T-helper 2 cell treated with Interferon-gamma antibody and Interleukin-4, amounts not matched to agents 5 μg/mL and 100 μg/mL, for 36 hours (primary cell): ENCODE results near the gene C3orf22.
"Not testable (repeated sequence)": the region's sequence is repeated elsewhere in the genome, so short reads cannot be mapped to it uniquely, and the experiment has no call there.

Experiments
- DNase-seq: peaks from one replicate; pipeline ENCODE4 v3.0.0; 2021; ENCODE audit warnings: low spot score
- H3K27ac Mint-ChIP-seq: one replicate; pipeline ENCODE4 v1.8.0; 2021; ENCODE audit warnings: mild to moderate bottlenecking, mixed read lengths
- H3K27me3 Mint-ChIP-seq: one replicate; pipeline ENCODE4 v1.8.0; 2021; ENCODE audit warnings: low read depth, mixed read lengths
- H3K36me3 Mint-ChIP-seq: one replicate; pipeline ENCODE4 v1.8.0; 2021; ENCODE audit warnings: low read depth, mixed read lengths
- H3K4me1 Mint-ChIP-seq: one replicate; pipeline ENCODE4 v1.8.0; 2021; ENCODE audit warnings: low read depth, mixed read lengths
- H3K4me3 Mint-ChIP-seq: one replicate; pipeline ENCODE4 v1.8.0; 2022; ENCODE audit warnings: mild to moderate bottlenecking, moderate library complexity, mixed read lengths
- H3K9me3 Mint-ChIP-seq: one replicate; pipeline ENCODE4 v1.8.0; 2021; ENCODE audit warnings: mixed read lengths

The C3orf22 gene

GRCh38 chr3:126542340-126543241 is 16.1 kb downstream of the C3orf22 start:
- Mint-ChIP-seq H3K4me3 (no peak overlapping the region), H3K27ac (no peak overlapping the region), H3K36me3 (no peaks in the 10 kb centered on the region), H3K4me1 (peaks cover 4% of the 10 kb centered on the region), H3K27me3 (no peaks in the 10 kb centered on the region), H3K9me3 (no peaks in the 10 kb centered on the region)
- DNase-seq = no peak

GRCh38 chr3:126541628-126542339 is 16.9 kb downstream of the C3orf22 start:
- no peak for DNase-seq
- no peaks in the 10 kb centered on the region for H3K27me3 Mint-ChIP-seq
- no peaks in the 10 kb centered on the region for H3K9me3 Mint-ChIP-seq
- no peak overlapping the region for H3K27ac Mint-ChIP-seq
- no peaks in the 10 kb centered on the region for H3K36me3 Mint-ChIP-seq
- H3K4me1 Mint-ChIP-seq = peaks cover 4% of the 10 kb centered on the region
- no peak overlapping the region for H3K4me3 Mint-ChIP-seq

- Mint-ChIP-seq H3K4me1 (peaks cover 4% of the 10 kb centered on the region), H3K4me3 (no peak overlapping the region), H3K27ac (no peak overlapping the region), H3K9me3 (no peaks in the 10 kb centered on the region), H3K27me3 (no peaks in the 10 kb centered on the region), H3K36me3 (no peaks in the 10 kb centered on the region)
- no peak for DNase-seq
Observed at GRCh38 chr3:126540951-126541627, 17.6 kb downstream of the C3orf22 start.

GRCh38 chr3:126540342-126540849 is 18.3 kb downstream of the C3orf22 start:
- H3K36me3 Mint-ChIP-seq = no peaks in the 10 kb centered on the region
- H3K4me3 Mint-ChIP-seq = no peak overlapping the region
- no peak overlapping the region for H3K27ac Mint-ChIP-seq
- H3K9me3 Mint-ChIP-seq = no peaks in the 10 kb centered on the region
- DNase-seq = no peak
- peaks cover 4% of the 10 kb centered on the region for H3K4me1 Mint-ChIP-seq
- H3K27me3 Mint-ChIP-seq = no peaks in the 10 kb centered on the region

GRCh38 chr3:126539558-126540250 is 19.0 kb downstream of the C3orf22 start:
- H3K36me3 Mint-ChIP-seq = no peaks in the 10 kb centered on the region
- no peak overlapping the region for H3K27ac Mint-ChIP-seq
- DNase-seq = no peak
- no peak overlapping the region for H3K4me3 Mint-ChIP-seq
- no peaks in the 10 kb centered on the region for H3K9me3 Mint-ChIP-seq
- H3K4me1 Mint-ChIP-seq = peaks cover 4% of the 10 kb centered on the region
- no peaks in the 10 kb centered on the region for H3K27me3 Mint-ChIP-seq

GRCh38 chr3:126538966-126539365 is 19.8 kb downstream of the C3orf22 start:
- no peaks in the 10 kb centered on the region for H3K36me3 Mint-ChIP-seq

GRCh38 chr3:126538316-126538715 is 20.4 kb downstream of the C3orf22 start:
- DNase-seq = no peak
- H3K4me1 Mint-ChIP-seq = peaks cover 4% of the 10 kb centered on the region
- no peaks in the 10 kb centered on the region for H3K36me3 Mint-ChIP-seq
- H3K9me3 Mint-ChIP-seq = no peaks in the 10 kb centered on the region
- no peak overlapping the region for H3K4me3 Mint-ChIP-seq
- peaks cover 4% of the 10 kb centered on the region for H3K27me3 Mint-ChIP-seq
- H3K27ac Mint-ChIP-seq = no peak overlapping the region

More at GRCh38 chr3:126538966-126539365, 19.8 kb downstream of the C3orf22 start:
- Mint-ChIP-seq H3K27ac (no peak overlapping the region), H3K9me3 (no peaks in the 10 kb centered on the region), H3K4me3 (no peak overlapping the region), H3K4me1 (peaks cover 4% of the 10 kb centered on the region), H3K27me3 (no peaks in the 10 kb centered on the region)
- DNase-seq = no peak

- Mint-ChIP-seq H3K27ac (no peak overlapping the region), H3K4me3 (no peak overlapping the region), H3K27me3 (peaks cover 5% of the 10 kb centered on the region), H3K36me3 (no peaks in the 10 kb centered on the region), H3K9me3 (no peaks in the 10 kb centered on the region), H3K4me1 (peaks cover 4% of the 10 kb centered on the region)
- no peak for DNase-seq
Observed at GRCh38 chr3:126537730-126538281, 20.9 kb downstream of the C3orf22 start.

GRCh38 chr3:126537116-126537729 is 21.5 kb downstream of the C3orf22 start:
- no peak overlapping the region for H3K27ac Mint-ChIP-seq
- peaks cover 7% of the 10 kb centered on the region for H3K27me3 Mint-ChIP-seq
- no peak for DNase-seq
- H3K9me3 Mint-ChIP-seq = no peaks in the 10 kb centered on the region
- peaks cover 4% of the 10 kb centered on the region for H3K4me1 Mint-ChIP-seq
- H3K36me3 Mint-ChIP-seq = no peaks in the 10 kb centered on the region
- H3K4me3 Mint-ChIP-seq = no peak overlapping the region

GRCh38 chr3:126536126-126536525 is 22.6 kb downstream of the C3orf22 start:
- Mint-ChIP-seq H3K27ac (no peak overlapping the region), H3K4me1 (peaks cover 4% of the 10 kb centered on the region), H3K9me3 (no peaks in the 10 kb centered on the region), H3K36me3 (no peaks in the 10 kb centered on the region), H3K27me3 (peaks cover 8% of the 10 kb centered on the region), H3K4me3 (no peak overlapping the region)
- no peak for DNase-seq

- Mint-ChIP-seq H3K4me3 (no peak overlapping the region), H3K36me3 (no peaks in the 10 kb centered on the region), H3K4me1 (peaks cover 1% of the 10 kb centered on the region), H3K9me3 (no peaks in the 10 kb centered on the region), H3K27me3 (peaks cover 8% of the 10 kb centered on the region), H3K27ac (no peak overlapping the region)
- DNase-seq = no peak
Observed at GRCh38 chr3:126535636-126536035, 23.1 kb downstream of the C3orf22 start.

GRCh38 chr3:126534716-126535115 is 24.0 kb downstream of the C3orf22 start:
- not testable (repeated sequence) for H3K27me3 Mint-ChIP-seq, H3K36me3 Mint-ChIP-seq, H3K4me3 Mint-ChIP-seq, H3K4me1 Mint-ChIP-seq, H3K27ac Mint-ChIP-seq, DNase-seq, H3K9me3 Mint-ChIP-seq

GRCh38 chr3:126533506-126533905 is 25.2 kb downstream of the C3orf22 start:
- no peak for DNase-seq
- Mint-ChIP-seq H3K4me3 (no peak overlapping the region), H3K27me3 (peaks cover 8% of the 10 kb centered on the region), H3K9me3 (no peaks in the 10 kb centered on the region), H3K36me3 (no peaks in the 10 kb centered on the region), H3K4me1 (no peaks in the 10 kb centered on the region), H3K27ac (no peak overlapping the region)
